Gastroesophageal sphincter (tissue), 3 donors: ENCODE results near the gene CCT6B.
"Not testable (repeated sequence)": the region's sequence is repeated elsewhere in the genome, so short reads cannot be mapped to it uniquely, and the experiment has no call there.

Experiments used
- POLR2A ChIP-seq, 2 donors: fragments of 450-650 bp; IDR thresholded peaks; one replicate each; pipeline ENCODE4 v1.6.1; 2017; ENCODE audit warnings: antibody characterized with exemption in 2 of 2, mild to moderate bottlenecking in 2 of 2, moderate library complexity in 1 of 2
- TF ChIP-seq, protein P1 (sequence below), 4 experiments: fragments of 200-600 bp in 2 of 4; fragments of 450-650 bp in 2 of 4; sonication (generic) in 1 of 4; IDR thresholded peaks; one replicate each; pipeline ENCODE4 v1.5.1; 2017 to 2019; ENCODE audit warnings: antibody characterized with exemption in 4 of 4, mild to moderate bottlenecking in 2 of 4, moderate library complexity in 2 of 4

DNA sequence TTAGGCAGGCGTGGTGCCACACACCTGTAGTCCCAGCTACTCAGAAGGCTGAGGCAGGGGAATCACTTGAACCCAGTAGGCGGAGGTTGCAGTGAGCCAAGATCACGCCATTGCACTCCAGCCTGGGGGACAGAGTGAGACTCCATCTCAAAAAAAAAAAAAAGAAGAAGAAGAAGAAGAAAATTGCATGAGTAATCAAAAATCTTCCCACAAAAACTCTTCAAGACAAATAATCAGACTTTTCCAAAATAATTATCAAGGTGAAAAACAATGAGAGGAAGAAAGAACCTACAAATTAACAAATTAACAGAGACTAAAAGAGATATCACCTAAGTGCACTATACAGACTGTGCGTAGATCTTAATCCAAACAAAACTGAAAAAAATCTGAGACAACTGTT lies 10.5 kb downstream of the CCT6B start:
- TF ChIP-seq, protein P1, sequence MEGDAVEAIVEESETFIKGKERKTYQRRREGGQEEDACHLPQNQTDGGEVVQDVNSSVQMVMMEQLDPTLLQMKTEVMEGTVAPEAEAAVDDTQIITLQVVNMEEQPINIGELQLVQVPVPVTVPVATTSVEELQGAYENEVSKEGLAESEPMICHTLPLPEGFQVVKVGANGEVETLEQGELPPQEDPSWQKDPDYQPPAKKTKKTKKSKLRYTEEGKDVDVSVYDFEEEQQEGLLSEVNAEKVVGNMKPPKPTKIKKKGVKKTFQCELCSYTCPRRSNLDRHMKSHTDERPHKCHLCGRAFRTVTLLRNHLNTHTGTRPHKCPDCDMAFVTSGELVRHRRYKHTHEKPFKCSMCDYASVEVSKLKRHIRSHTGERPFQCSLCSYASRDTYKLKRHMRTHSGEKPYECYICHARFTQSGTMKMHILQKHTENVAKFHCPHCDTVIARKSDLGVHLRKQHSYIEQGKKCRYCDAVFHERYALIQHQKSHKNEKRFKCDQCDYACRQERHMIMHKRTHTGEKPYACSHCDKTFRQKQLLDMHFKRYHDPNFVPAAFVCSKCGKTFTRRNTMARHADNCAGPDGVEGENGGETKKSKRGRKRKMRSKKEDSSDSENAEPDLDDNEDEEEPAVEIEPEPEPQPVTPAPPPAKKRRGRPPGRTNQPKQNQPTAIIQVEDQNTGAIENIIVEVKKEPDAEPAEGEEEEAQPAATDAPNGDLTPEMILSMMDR (IDR thresholded peaks at IDR 0.05): not testable (repeated sequence)
- not testable (repeated sequence) for TF ChIP-seq POLR2A (IDR thresholded peaks at IDR 0.05)
